ENCODE measurements around the gene HACD2. TPM values are rescaled to one million over a fixed set of nuclear protein-coding genes. Genes with fewer than 3 reads are reported as not detected.
A peak's percentile ranks its signal among the peaks of the same experiment; 100 is the strongest.

The HACD2 gene
- total RNA-seq, 4 donors from 2014 or later: 11.9 to 70.5 (median 48.2) TPM

- Histone ChIP-seq H3K27ac (peak overlapping the region; percentile 10 to 81 (median 72)), H3K4me1 (peaks cover 0 to 25% (median 12%) of the 10 kb centered on the region in 4 donors), H3K4me3 (no peak overlapping the region), H3K9me3 (no peaks in the 10 kb centered on the region), H3K36me3 (peaks cover 0 to 2% (median 0%) of the 10 kb centered on the region in 4 donors), H3K27me3 (no peaks in the 10 kb centered on the region)
- in situ Hi-C loops (cut with MboI; ENCODE audit: low pct_ligation_motif_present in 1 of 4, low pct_unique_long_range_greater_than_20kb in 1 of 4, low sequenced_read_pairs in 3 of 4) (no loop called here), intact Hi-C loops (cut with DNase I; ENCODE audit: low total_unique reads) (no loop called here)
- no peak for TF ChIP-seq EP300 (IDR thresholded peaks at IDR 0.05; ENCODE audit: low read depth)
- no peak for TF ChIP-seq POLR2A (IDR thresholded peaks at IDR 0.05)
- TF ChIP-seq POLR2AphosphoS5 (IDR thresholded peaks at IDR 0.05): peak in 2 of 3 donors; percentile 4 to 12
- WGBS, 2 donors (ENCODE audit: low coverage in 1 of 2): 44 to 62% methylated on average over 1 to 6 of the region's 6 CpGs
- DNase-seq: peak; percentile 25
These were observed 47.4 kb upstream of the HACD2 start for GRCh38 chr3:123632161-123632655.

GRCh38 chr3:123629747-123630047 lies 44.8 kb upstream of the HACD2 start:
- H3K27ac ChIP-seq: peak overlapping the region in 3 of 4 donors; percentile 66 to 81 (median 78)
- no peak overlapping the region for H3K4me3 ChIP-seq
- TF ChIP-seq CTCF (IDR thresholded peaks at IDR 0.05) (no peak), EP300 (IDR thresholded peaks at IDR 0.05; ENCODE audit: low read depth) (no peak), POLR2A (IDR thresholded peaks at IDR 0.05) (no peak), POLR2AphosphoS5 (IDR thresholded peaks at IDR 0.05) (no peak)
- peaks cover 0 to 18% (median 8%) of the 10 kb centered on the region in 4 donors for H3K4me1 ChIP-seq
- WGBS, 2 donors (ENCODE audit: low coverage in 1 of 2): 86 to 90% methylated on average over 1 to 4 of the region's 4 CpGs
- no peak for DNase-seq
- peaks cover 0 to 9% (median 0%) of the 10 kb centered on the region in 4 donors for H3K36me3 ChIP-seq
- H3K9me3 ChIP-seq: no peaks in the 10 kb centered on the region
- in situ Hi-C loops (cut with MboI; ENCODE audit: low pct_ligation_motif_present in 1 of 4, low pct_unique_long_range_greater_than_20kb in 1 of 4, low sequenced_read_pairs in 3 of 4): no loop called here
- intact Hi-C loops (cut with DNase I; ENCODE audit: low total_unique reads): no loop called here
- no peaks in the 10 kb centered on the region for H3K27me3 ChIP-seq

GRCh38 chr3:123628996-123629746 lies 44.3 kb upstream of the HACD2 start:
- Histone ChIP-seq H3K9me3 (no peaks in the 10 kb centered on the region), H3K27ac (peak overlapping the region in 3 of 4 donors; percentile 66 to 81 (median 78)), H3K36me3 (peaks cover 0 to 10% (median 0%) of the 10 kb centered on the region in 4 donors), H3K4me1 (peaks cover 0 to 13% (median 8%) of the 10 kb centered on the region in 4 donors), H3K27me3 (no peaks in the 10 kb centered on the region), H3K4me3 (no peak overlapping the region)
- TF ChIP-seq POLR2AphosphoS5 (IDR thresholded peaks at IDR 0.05) (no peak), EP300 (IDR thresholded peaks at IDR 0.05; ENCODE audit: low read depth) (no peak), POLR2A (IDR thresholded peaks at IDR 0.05) (no peak), CTCF (IDR thresholded peaks at IDR 0.05) (no peak)
- DNase-seq: no peak
- intact Hi-C loops (cut with DNase I; ENCODE audit: low total_unique reads): no loop called here
- WGBS, 2 donors (ENCODE audit: low coverage in 1 of 2): 91 to 93% methylated on average over 6 to 22 of the region's 22 CpGs
- in situ Hi-C loops (cut with MboI; ENCODE audit: low pct_ligation_motif_present in 1 of 4, low pct_unique_long_range_greater_than_20kb in 1 of 4, low sequenced_read_pairs in 3 of 4): no loop called here

- Histone ChIP-seq H3K4me1 (peaks cover 0 to 10% (median 5%) of the 10 kb centered on the region in 4 donors), H3K36me3 (peaks cover 0 to 10% (median 0%) of the 10 kb centered on the region in 4 donors), H3K27ac (peak overlapping the region in 3 of 4 donors; percentile 11 to 81 (median 78)), H3K9me3 (no peaks in the 10 kb centered on the region), H3K4me3 (no peak overlapping the region), H3K27me3 (no peaks in the 10 kb centered on the region)
- 85% methylated on average over 6 of the region's 6 CpGs; no CpG with 5 or more reads in 1 of the 2 donors for WGBS, 2 donors (ENCODE audit: low coverage in 1 of 2)
- intact Hi-C loops (cut with DNase I; ENCODE audit: low total_unique reads) (no loop called here), in situ Hi-C loops (cut with MboI; ENCODE audit: low pct_ligation_motif_present in 1 of 4, low pct_unique_long_range_greater_than_20kb in 1 of 4, low sequenced_read_pairs in 3 of 4) (no loop called here)
- no peak for TF ChIP-seq POLR2A (IDR thresholded peaks at IDR 0.05)
- TF ChIP-seq EP300 (IDR thresholded peaks at IDR 0.05; ENCODE audit: low read depth): no peak
- TF ChIP-seq POLR2AphosphoS5 (IDR thresholded peaks at IDR 0.05): peak in 1 of 3 donors; percentile 20
- DNase-seq: peak; percentile 47
These were observed 43.1 kb upstream of the HACD2 start for GRCh38 chr3:123627673-123628670.
